ENCODE results near the gene MARCHF3. TPM values are rescaled to one million over a fixed set of nuclear protein-coding genes. Genes with fewer than 3 reads are reported as not detected.

Gene MARCHF3
- total and polyA plus RNA-seq, 2 donors (not counting 3 experiments of a cell fraction or from before 2014, with no cell fraction given) = 31.9 to 35.0 TPM

DNA sequence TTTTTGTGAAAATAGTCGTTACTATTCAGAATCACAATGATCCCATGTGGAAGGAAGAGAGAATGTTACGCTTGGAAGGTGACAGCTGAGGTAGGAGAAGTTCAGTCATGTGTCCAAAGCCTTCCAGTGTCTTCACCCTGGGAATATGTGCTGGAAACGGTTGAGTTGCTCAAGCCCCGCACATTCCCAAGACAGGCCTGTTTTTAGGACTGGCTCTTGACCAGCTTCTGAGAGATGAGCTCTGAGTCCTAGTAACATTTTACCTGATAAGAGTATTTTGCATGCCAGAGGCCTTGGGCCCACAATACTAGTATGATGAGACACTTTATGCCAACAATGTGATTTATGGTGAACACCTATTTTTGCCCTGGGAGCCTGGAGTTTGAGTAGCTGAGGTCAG lies 151.7 kb downstream of the MARCHF3 start:
- TF ChIP-seq MAX (IDR thresholded peaks at IDR 0.05; ENCODE audit: insufficient read depth, insufficient read length) (no peak), POLR2A (IDR thresholded peaks at IDR 0.05; ENCODE audit: low read depth, low read length) (no peak), FOS (IDR thresholded peaks at IDR 0.05; ENCODE audit: borderline replicate concordance, insufficient read depth, low read length) (no peak), MYC (IDR thresholded peaks at IDR 0.05; ENCODE audit: low read depth, low read length) (no peak), POLR2AphosphoS5 (IDR thresholded peaks at IDR 0.05; ENCODE audit: insufficient read depth, low read depth, low read length) (no peak), GATA2 (IDR thresholded peaks at IDR 0.05; ENCODE audit: insufficient read depth, insufficient read length, low read depth, low read length) (no peak), JUN (IDR thresholded peaks at IDR 0.05; ENCODE audit: borderline replicate concordance, insufficient read depth, insufficient read length, low read depth) (no peak), EZH2 (IDR thresholded peaks at IDR 0.05; ENCODE audit: borderline replicate concordance, low read depth, low read length, severe bottlenecking) (no peak)
- TF ChIP-seq, protein P1, sequence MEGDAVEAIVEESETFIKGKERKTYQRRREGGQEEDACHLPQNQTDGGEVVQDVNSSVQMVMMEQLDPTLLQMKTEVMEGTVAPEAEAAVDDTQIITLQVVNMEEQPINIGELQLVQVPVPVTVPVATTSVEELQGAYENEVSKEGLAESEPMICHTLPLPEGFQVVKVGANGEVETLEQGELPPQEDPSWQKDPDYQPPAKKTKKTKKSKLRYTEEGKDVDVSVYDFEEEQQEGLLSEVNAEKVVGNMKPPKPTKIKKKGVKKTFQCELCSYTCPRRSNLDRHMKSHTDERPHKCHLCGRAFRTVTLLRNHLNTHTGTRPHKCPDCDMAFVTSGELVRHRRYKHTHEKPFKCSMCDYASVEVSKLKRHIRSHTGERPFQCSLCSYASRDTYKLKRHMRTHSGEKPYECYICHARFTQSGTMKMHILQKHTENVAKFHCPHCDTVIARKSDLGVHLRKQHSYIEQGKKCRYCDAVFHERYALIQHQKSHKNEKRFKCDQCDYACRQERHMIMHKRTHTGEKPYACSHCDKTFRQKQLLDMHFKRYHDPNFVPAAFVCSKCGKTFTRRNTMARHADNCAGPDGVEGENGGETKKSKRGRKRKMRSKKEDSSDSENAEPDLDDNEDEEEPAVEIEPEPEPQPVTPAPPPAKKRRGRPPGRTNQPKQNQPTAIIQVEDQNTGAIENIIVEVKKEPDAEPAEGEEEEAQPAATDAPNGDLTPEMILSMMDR (IDR thresholded peaks at IDR 0.05; ENCODE audit: extremely low read depth in 1 of 2, insufficient read depth in 1 of 2, low read depth in 1 of 2, low read length in 2 of 2) = no peak
- ChIA-PET CTCF (no interaction called here), POLR2A (no interaction called here)
- Histone ChIP-seq H3K27me3 (ENCODE audit: control insufficient read depth in 2 of 2, insufficient read depth in 2 of 2, low read length in 2 of 2) (no peaks in the 10 kb centered on the region), H3K4me3 (replicated peaks in 1 of 3; ENCODE audit: insufficient read depth in 1 of 3, low read depth in 1 of 3, low read length in 3 of 3) (no peak overlapping the region), H2AFZ (ENCODE audit: low read depth, low read length) (no peak overlapping the region), H4K20me1 (replicated peaks; ENCODE audit: control insufficient read depth, extremely low read depth, insufficient read depth, low read length) (no peaks in the 10 kb centered on the region), H3K4me2 (ENCODE audit: insufficient read depth, low read length) (no peak overlapping the region), H3K36me3 (ENCODE audit: control insufficient read depth in 2 of 2, extremely low read depth in 1 of 2, insufficient read depth in 2 of 2, low read length in 2 of 2) (no peaks in the 10 kb centered on the region), H3K79me2 (ENCODE audit: control insufficient read depth, insufficient read depth, low read length) (no peaks in the 10 kb centered on the region), H3K9ac (replicated peaks; ENCODE audit: extremely low read depth, insufficient read depth, low read length) (no peak overlapping the region), H3K27ac (ENCODE audit: insufficient read depth, low read depth, low read length) (no peak overlapping the region), H3K9me3 (replicated peaks; ENCODE audit: control insufficient read depth, insufficient read depth, low read length) (no peaks in the 10 kb centered on the region), H3K4me1 (ENCODE audit: control insufficient read depth, extremely low read depth, insufficient read depth, low read length) (peaks cover 15% of the 10 kb centered on the region), H3K9me1 (replicated peaks; ENCODE audit: control insufficient read depth, extremely low read depth, insufficient read depth, low read length) (no peaks in the 10 kb centered on the region)
- DNase-seq (ENCODE audit: low read depth, low spot score) = no peak
- BruUV-seq (replicated peaks) = no TSS peak
- dilution Hi-C loops (cut with MboI; ENCODE audit: extremely low pct_ligation_motif_present, low sequenced_read_pairs) (no loop called here), intact Hi-C loops (cut with micrococcal nuclease) (no loop called here)
- FAIRE-seq = no peak

Data from endothelial cell of umbilical vein (primary cell).